ENCODE data around the gene ZBTB49. TPM values are rescaled to one million over a fixed set of nuclear protein-coding genes. Genes with fewer than 3 reads are reported as not detected.

ZBTB49 gene
- total and polyA plus RNA-seq, 2 of the 13 experiments (the other 11 are each of a cell fraction or from before 2014, with no cell fraction given): 3.3 to 4.3 TPM

DNA sequence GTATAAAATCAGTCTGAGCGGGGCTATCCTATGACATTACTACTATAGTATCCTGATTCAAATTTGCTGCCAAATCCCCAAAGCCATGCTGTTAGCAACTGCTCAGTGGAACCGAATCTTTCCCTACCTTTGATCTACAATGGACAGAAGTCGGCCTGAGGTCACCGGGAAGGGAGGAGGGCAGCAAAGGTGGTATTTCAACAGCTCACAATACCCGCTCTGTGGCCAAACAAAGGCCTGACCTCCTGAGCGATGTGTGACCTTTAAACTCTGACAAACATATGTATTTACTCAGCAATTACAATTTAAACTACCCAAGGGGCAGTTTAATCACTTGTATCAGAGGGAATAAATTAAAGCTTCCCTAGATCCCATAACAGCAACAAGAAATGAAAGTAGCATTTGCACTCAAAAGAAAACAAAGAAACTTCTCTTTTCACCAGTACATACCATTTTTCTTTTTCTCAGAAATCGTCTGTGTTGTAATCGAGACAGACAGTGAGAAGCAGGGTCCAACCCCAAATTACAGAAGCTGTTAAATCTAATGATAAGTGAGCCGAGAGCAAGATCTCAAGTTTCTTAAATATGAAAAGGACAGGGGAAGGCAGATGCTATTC, 30.5 kb upstream of the ZBTB49 start (continued):
- TF ChIP-seq, protein P1, sequence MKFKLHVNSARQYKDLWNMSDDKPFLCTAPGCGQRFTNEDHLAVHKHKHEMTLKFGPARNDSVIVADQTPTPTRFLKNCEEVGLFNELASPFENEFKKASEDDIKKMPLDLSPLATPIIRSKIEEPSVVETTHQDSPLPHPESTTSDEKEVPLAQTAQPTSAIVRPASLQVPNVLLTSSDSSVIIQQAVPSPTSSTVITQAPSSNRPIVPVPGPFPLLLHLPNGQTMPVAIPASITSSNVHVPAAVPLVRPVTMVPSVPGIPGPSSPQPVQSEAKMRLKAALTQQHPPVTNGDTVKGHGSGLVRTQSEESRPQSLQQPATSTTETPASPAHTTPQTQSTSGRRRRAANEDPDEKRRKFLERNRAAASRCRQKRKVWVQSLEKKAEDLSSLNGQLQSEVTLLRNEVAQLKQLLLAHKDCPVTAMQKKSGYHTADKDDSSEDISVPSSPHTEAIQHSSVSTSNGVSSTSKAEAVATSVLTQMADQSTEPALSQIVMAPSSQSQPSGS (CRISPR knock-in tag; IDR thresholded peaks at IDR 0.05): peak; percentile 69; the same call in 1 of the 2 replicates
- TF ChIP-seq IRF2 (CRISPR knock-in tag; IDR thresholded peaks at IDR 0.05): peak; percentile 73
- peak; percentile 79 for TF ChIP-seq ZNF792 (CRISPR knock-in tag; IDR thresholded peaks at IDR 0.05)
- TF ChIP-seq MED13 (CRISPR knock-in tag; IDR thresholded peaks at IDR 0.05): peak; percentile 82; the same call in 1 of the 2 replicates
- TF ChIP-seq FOXA1 (IDR thresholded peaks at IDR 0.05): 0 out of 2 replicates have a peak, but pooled peaks have one; percentile 27
- peak; percentile 89 for TF ChIP-seq FOXA1 (CRISPR knock-in tag; IDR thresholded peaks at IDR 0.05)
- TF ChIP-seq ZKSCAN5 (CRISPR knock-in tag; IDR thresholded peaks at IDR 0.05): no peak
- peak; percentile 91 for TF ChIP-seq FOXP4 (CRISPR knock-in tag; IDR thresholded peaks at IDR 0.05)
- TF ChIP-seq ZNF605 (CRISPR knock-in tag; IDR thresholded peaks at IDR 0.05): peak; percentile 29; the same call in 1 of the 2 replicates
- TF ChIP-seq BHLHE40 (IDR thresholded peaks at IDR 0.05; ENCODE audit: low read length): peak; percentile 54; the same call in 1 of the 2 replicates
- peak; percentile 77 for TF ChIP-seq FOSL2 (CRISPR knock-in tag; IDR thresholded peaks at IDR 0.05)
- no peak for TF ChIP-seq ZNF225 (CRISPR knock-in tag; IDR thresholded peaks at IDR 0.05)
- peak; percentile 68 for TF ChIP-seq SIX4 (CRISPR knock-in tag; IDR thresholded peaks at IDR 0.05)
- TF ChIP-seq, protein P2, sequence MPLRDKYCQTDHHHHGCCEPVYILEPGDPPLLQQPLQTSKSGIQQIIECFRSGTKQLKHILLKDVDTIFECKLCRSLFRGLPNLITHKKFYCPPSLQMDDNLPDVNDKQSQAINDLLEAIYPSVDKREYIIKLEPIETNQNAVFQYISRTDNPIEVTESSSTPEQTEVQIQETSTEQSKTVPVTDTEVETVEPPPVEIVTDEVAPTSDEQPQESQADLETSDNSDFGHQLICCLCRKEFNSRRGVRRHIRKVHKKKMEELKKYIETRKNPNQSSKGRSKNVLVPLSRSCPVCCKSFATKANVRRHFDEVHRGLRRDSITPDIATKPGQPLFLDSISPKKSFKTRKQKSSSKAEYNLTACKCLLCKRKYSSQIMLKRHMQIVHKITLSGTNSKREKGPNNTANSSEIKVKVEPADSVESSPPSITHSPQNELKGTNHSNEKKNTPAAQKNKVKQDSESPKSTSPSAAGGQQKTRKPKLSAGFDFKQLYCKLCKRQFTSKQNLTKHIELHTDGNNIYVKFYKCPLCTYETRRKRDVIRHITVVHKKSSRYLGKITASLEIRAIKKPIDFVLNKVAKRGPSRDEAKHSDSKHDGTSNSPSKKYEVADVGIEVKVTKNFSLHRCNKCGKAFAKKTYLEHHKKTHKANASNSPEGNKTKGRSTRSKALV (CRISPR knock-in tag; IDR thresholded peaks at IDR 0.05): no peak; the same call in 1 of the 2 replicates
- no peak for TF ChIP-seq ZNF530 (CRISPR knock-in tag; IDR thresholded peaks at IDR 0.05; ENCODE audit: low read depth)
- 0 out of 2 replicates have a peak, but pooled peaks have one; percentile 40 for TF ChIP-seq TSC22D2 (CRISPR knock-in tag; IDR thresholded peaks at IDR 0.05; ENCODE audit: borderline replicate concordance)
- TF ChIP-seq, protein P3, sequence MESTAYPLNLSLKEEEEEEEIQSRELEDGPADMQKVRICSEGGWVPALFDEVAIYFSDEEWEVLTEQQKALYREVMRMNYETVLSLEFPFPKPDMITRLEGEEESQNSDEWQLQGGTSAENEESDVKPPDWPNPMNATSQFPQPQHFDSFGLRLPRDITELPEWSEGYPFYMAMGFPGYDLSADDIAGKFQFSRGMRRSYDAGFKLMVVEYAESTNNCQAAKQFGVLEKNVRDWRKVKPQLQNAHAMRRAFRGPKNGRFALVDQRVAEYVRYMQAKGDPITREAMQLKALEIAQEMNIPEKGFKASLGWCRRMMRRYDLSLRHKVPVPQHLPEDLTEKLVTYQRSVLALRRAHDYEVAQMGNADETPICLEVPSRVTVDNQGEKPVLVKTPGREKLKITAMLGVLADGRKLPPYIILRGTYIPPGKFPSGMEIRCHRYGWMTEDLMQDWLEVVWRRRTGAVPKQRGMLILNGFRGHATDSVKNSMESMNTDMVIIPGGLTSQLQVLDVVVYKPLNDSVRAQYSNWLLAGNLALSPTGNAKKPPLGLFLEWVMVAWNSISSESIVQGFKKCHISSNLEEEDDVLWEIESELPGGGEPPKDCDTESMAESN (CRISPR knock-in tag; conservative IDR thresholded peaks at IDR 0.05): peak; percentile 67; the same call in 1 of the 2 replicates
- TF ChIP-seq LBX2 (CRISPR knock-in tag; IDR thresholded peaks at IDR 0.05; ENCODE audit: borderline replicate concordance): no peak
- TF ChIP-seq TGIF2 (CRISPR knock-in tag; IDR thresholded peaks at IDR 0.05): peak; percentile 34; the same call in 1 of the 2 replicates
- peak; percentile 78 to 96 for TF ChIP-seq EP300 (IDR thresholded peaks at IDR 0.05; ENCODE audit: low read depth in 2 of 2, low read length in 2 of 2)
- peak; percentile 92 for TF ChIP-seq EP300 (CRISPR knock-in tag; IDR thresholded peaks at IDR 0.05; ENCODE audit: borderline replicate concordance)
- peak; percentile 35; the same call in 1 of the 2 replicates for TF ChIP-seq YEATS4 (CRISPR knock-in tag; IDR thresholded peaks at IDR 0.05; ENCODE audit: borderline replicate concordance)
